Tibial artery (tissue), 4 donors: ENCODE results near the gene PAQR5.

ENCODE experiments used
- DNase-seq, 2 donors: peaks; one replicate each; pipeline ENCODE4 v3.0.0-alpha.2; 2019
- H3K27ac ChIP-seq, 2 donors: fragments of 200-600 bp; sonication (generic) in 1 of 2; 1 replicate in 1 of 2; 2 replicates in 1 of 2; pipeline ENCODE4 v1.5.1; 2018 to 2019; ENCODE audit warnings: mild to moderate bottlenecking in 1 of 2
- H3K27me3 ChIP-seq, 2 donors: fragments of 200-600 bp; sonication (generic) in 1 of 2; one replicate each; pipeline versions ENCODE4 v1.5.1 to v1.6.0; 2016 to 2019
- H3K36me3 ChIP-seq, 3 donors: fragments of 200-600 bp; sonication (generic) in 2 of 3; one replicate each; pipeline ENCODE4 v1.5.1; 2016 to 2019; ENCODE audit warnings: mild to moderate bottlenecking in 2 of 3
- H3K4me1 ChIP-seq, 4 donors: fragments of 200-600 bp; sonication (generic) in 2 of 4; 1 replicate in 3 of 4; 2 replicates in 1 of 4; pipeline ENCODE4 v1.5.1; 2016 to 2019
- H3K4me3 ChIP-seq, 2 donors: fragments of 200-600 bp; sonication (generic) in 1 of 2; 1 replicate in 1 of 2; 2 replicates in 1 of 2; pipeline ENCODE4 v1.5.1; 2018 to 2019; ENCODE audit warnings: mild to moderate bottlenecking in 2 of 2
- H3K9me3 ChIP-seq, 3 donors: fragments of 200-600 bp; sonication (generic) in 1 of 3; one replicate each; pipeline ENCODE4 v1.5.1; 2016 to 2019
- CTCF ChIP-seq, 2 experiments: fragments of 200-600 bp in 1 of 2; fragments of 450-650 bp in 1 of 2; IDR thresholded peaks; one replicate each; pipeline ENCODE4 v1.5.1; 2017 to 2019; ENCODE audit warnings: antibody characterized with exemption in 2 of 2, mild to moderate bottlenecking in 1 of 2, moderate library complexity in 1 of 2
- intact Hi-C: fragments of 100-400 bp; cut with DNase I; formaldehyde crosslinking; loops from one replicate; pipeline ENCODE4 v1.15.0; 2023; ENCODE audit warnings: low total_unique reads

Gene PAQR5

GRCh38 chr15:69407719-69408400, 109.1 kb downstream of the PAQR5 start:
- TF ChIP-seq CTCF (IDR thresholded peaks at IDR 0.05): no peak
- H3K4me1 ChIP-seq: peaks cover 0 to 63% (median 2%) of the 10 kb centered on the region in 4 donors

GRCh38 chr15:69408841-69409240, 110.1 kb downstream of the PAQR5 start:
- TF ChIP-seq CTCF (IDR thresholded peaks at IDR 0.05): no peak
- H3K4me1 ChIP-seq: peaks cover 0 to 65% (median 11%) of the 10 kb centered on the region in 4 donors
- H3K36me3 ChIP-seq: no peaks in the 10 kb centered on the region
- no peaks in the 10 kb centered on the region for H3K9me3 ChIP-seq
- DNase-seq: no peak
- no peak overlapping the region for H3K27ac ChIP-seq
- H3K4me3 ChIP-seq: no peak overlapping the region
- intact Hi-C loops: no loop called here
- H3K27me3 ChIP-seq: no peaks in the 10 kb centered on the region

More at GRCh38 chr15:69407719-69408400, 109.1 kb downstream of the PAQR5 start:
- H3K27me3 ChIP-seq: no peaks in the 10 kb centered on the region
- H3K27ac ChIP-seq: no peak overlapping the region
- intact Hi-C loops: no loop called here
- H3K9me3 ChIP-seq: no peaks in the 10 kb centered on the region
- DNase-seq: no peak
- H3K4me3 ChIP-seq: no peak overlapping the region
- H3K36me3 ChIP-seq: no peaks in the 10 kb centered on the region

GRCh38 chr15:69410248-69410874, 111.6 kb downstream of the PAQR5 start:
- DNase-seq: no peak
- Histone ChIP-seq H3K27ac (peak overlapping the region in 1 of 2 donors; percentile 62), H3K4me3 (no peak overlapping the region), H3K27me3 (no peaks in the 10 kb centered on the region), H3K36me3 (no peaks in the 10 kb centered on the region), H3K9me3 (no peaks in the 10 kb centered on the region), H3K4me1 (peaks cover 0 to 65% (median 11%) of the 10 kb centered on the region in 4 donors)
- TF ChIP-seq CTCF (IDR thresholded peaks at IDR 0.05): peak in 1 of 2 experiments; percentile 39
- intact Hi-C loops: no loop called here

- no peak for TF ChIP-seq CTCF (IDR thresholded peaks at IDR 0.05)
- intact Hi-C loops: no loop called here
- Histone ChIP-seq H3K27me3 (no peaks in the 10 kb centered on the region), H3K27ac (peak overlapping the region in 1 of 2 donors; percentile 62), H3K4me1 (peaks cover 0 to 75% (median 13%) of the 10 kb centered on the region in 4 donors), H3K9me3 (no peaks in the 10 kb centered on the region), H3K4me3 (no peak overlapping the region), H3K36me3 (no peaks in the 10 kb centered on the region)
- no peak for DNase-seq
Observed at GRCh38 chr15:69412274-69412673, 113.6 kb downstream of the PAQR5 start.

- no peaks in the 10 kb centered on the region for H3K27me3 ChIP-seq
Observed at GRCh38 chr15:69412701-69413100, 114.0 kb downstream of the PAQR5 start.

More at GRCh38 chr15:69412701-69413100, 114.0 kb downstream of the PAQR5 start:
- Histone ChIP-seq H3K4me1 (peaks cover 0 to 77% (median 13%) of the 10 kb centered on the region in 4 donors), H3K27ac (peak overlapping the region in 1 of 2 donors; percentile 62), H3K9me3 (no peaks in the 10 kb centered on the region), H3K36me3 (no peaks in the 10 kb centered on the region), H3K4me3 (peak overlapping the region; percentile 62 to 71)
- no peak for TF ChIP-seq CTCF (IDR thresholded peaks at IDR 0.05)
- no peak for DNase-seq
- intact Hi-C loops: no loop called here
